Measurements from ENCODE around the gene APBA1. TPM values are rescaled to one million over a fixed set of nuclear protein-coding genes. Genes with fewer than 3 reads are reported as not detected.

Gene APBA1
- total RNA-seq, 4 donors from 2014 or later = 5.8 to 15.7 (median 11.5) TPM

DNA sequence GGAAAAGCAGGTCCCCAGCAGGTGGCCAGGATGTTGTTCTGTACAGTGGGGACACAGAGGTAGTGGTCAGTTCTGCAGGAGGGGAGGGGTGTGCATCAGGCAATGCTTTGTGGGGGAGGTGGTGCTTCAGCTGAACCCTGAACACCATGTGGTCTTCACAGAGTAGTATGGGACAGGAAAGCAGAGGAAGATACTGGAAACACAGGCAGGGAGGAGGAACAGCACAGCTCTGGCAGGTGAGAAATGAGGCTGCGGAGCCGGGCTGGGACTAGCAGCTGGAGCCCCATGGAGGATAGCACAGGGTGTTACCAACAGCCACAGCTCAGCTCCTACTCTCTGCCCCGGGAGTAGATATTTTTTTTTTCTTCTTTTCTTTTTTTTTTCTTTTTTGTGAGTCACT is 185.7 kb downstream of the APBA1 start:
- Histone ChIP-seq H3K27me3 (no peaks in the 10 kb centered on the region), H3K9me3 (no peaks in the 10 kb centered on the region), H3K27ac (no peak overlapping the region), H3K4me1 (no peaks in the 10 kb centered on the region), H3K4me3 (no peak overlapping the region), H3K36me3 (no peaks in the 10 kb centered on the region)
- 84% methylated on average over 3 of the region's 3 CpGs for WGBS
- TF ChIP-seq POLR2AphosphoS5 (IDR thresholded peaks at IDR 0.05) = no peak
- TF ChIP-seq, protein P1, sequence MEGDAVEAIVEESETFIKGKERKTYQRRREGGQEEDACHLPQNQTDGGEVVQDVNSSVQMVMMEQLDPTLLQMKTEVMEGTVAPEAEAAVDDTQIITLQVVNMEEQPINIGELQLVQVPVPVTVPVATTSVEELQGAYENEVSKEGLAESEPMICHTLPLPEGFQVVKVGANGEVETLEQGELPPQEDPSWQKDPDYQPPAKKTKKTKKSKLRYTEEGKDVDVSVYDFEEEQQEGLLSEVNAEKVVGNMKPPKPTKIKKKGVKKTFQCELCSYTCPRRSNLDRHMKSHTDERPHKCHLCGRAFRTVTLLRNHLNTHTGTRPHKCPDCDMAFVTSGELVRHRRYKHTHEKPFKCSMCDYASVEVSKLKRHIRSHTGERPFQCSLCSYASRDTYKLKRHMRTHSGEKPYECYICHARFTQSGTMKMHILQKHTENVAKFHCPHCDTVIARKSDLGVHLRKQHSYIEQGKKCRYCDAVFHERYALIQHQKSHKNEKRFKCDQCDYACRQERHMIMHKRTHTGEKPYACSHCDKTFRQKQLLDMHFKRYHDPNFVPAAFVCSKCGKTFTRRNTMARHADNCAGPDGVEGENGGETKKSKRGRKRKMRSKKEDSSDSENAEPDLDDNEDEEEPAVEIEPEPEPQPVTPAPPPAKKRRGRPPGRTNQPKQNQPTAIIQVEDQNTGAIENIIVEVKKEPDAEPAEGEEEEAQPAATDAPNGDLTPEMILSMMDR (IDR thresholded peaks at IDR 0.05) = no peak
- TF ChIP-seq POLR2A (IDR thresholded peaks at IDR 0.05) = no peak
- no peak for TF ChIP-seq EP300 (IDR thresholded peaks at IDR 0.05)
- DNase-seq (ENCODE audit: low spot score in 2 of 2) = no peak

DNA sequence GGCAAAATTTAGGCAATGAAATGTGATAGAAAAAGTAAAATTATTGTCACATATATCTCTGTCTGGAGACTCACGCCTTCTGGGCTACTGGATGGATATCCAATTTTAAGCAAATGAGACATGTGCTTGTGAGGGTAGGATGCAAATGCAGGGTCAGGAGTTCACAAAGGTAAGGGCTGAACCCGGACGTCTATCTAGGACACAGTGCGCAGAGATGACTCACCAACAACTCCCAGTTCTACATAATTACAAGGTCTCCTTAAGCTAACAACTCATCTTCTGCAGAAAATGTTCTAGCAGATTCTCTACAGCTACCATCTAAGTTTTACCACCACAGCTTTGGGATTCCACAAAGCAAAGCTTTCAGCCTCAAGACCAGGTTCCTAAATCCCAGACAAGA is 186.7 kb downstream of the APBA1 start:
- Histone ChIP-seq H3K27ac (no peak overlapping the region), H3K9me3 (no peaks in the 10 kb centered on the region), H3K4me3 (no peak overlapping the region), H3K36me3 (no peaks in the 10 kb centered on the region), H3K4me1 (no peaks in the 10 kb centered on the region), H3K27me3 (no peaks in the 10 kb centered on the region)
- TF ChIP-seq EP300 (IDR thresholded peaks at IDR 0.05) (no peak), POLR2A (IDR thresholded peaks at IDR 0.05) (no peak)
- 57% methylated on average over 4 of the region's 4 CpGs for WGBS
- DNase-seq (ENCODE audit: low spot score in 2 of 2) = no peak

DNA sequence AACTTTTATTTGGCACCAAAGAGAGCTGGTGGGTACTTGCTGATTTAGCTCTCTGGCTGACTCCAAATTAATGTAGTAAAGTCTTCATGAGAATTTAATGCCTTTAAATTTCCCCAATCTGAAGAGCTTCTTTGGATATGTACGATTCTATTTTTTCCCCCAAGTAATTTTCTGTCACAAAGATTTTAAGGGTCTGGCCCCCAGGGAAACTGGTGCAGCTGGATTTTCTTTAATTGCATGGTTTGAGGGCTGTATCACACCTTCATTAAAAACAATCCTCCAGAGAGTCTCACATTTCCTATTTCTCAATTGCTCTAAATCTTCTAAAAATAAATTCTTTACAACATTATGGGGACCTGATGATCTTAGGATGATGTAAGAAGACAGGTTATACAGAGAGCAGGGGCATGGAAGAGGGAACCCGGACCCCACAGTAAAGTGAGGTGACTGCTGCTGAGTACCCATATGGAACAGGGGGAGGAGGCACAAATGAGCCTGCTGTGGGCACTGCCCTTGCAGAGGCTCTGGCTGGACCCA is 188.2 kb downstream of the APBA1 start:
- Histone ChIP-seq H3K4me3 (no peak overlapping the region), H3K4me1 (no peaks in the 10 kb centered on the region), H3K27me3 (no peaks in the 10 kb centered on the region), H3K9me3 (no peaks in the 10 kb centered on the region), H3K27ac (no peak overlapping the region), H3K36me3 (no peaks in the 10 kb centered on the region)
- DNase-seq (ENCODE audit: low spot score in 2 of 2) = no peak
- 74% methylated on average over 2 of the region's 2 CpGs for WGBS
- no peak for TF ChIP-seq POLR2A (IDR thresholded peaks at IDR 0.05)

DNA sequence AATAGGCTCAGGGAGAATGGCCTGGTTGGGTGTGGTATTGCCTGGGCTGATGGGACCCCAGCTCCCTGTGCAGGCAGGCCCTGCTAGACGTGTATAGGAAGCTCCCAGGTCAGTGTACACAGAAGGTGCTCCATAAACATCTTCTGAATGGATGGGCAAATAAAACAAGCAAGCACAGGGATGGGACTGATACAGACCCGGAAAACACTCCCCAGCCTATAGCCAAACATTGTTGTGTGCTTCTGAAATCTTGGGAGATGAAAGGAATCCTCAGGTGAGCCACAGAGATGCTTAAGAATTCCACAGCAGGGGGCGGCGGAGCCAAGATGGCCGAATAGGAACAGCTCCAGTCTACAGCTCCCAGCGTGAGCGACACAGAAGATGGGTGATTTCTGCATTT is 195.4 kb downstream of the APBA1 start:
- H3K36me3 ChIP-seq = no peaks in the 10 kb centered on the region
- H3K9me3 ChIP-seq = no peaks in the 10 kb centered on the region
- H3K27me3 ChIP-seq = no peaks in the 10 kb centered on the region
- 81% methylated on average over 7 of the region's 7 CpGs for WGBS
- no peak for DNase-seq (ENCODE audit: low spot score in 2 of 2)
- H3K4me1 ChIP-seq = no peaks in the 10 kb centered on the region
- no peak for TF ChIP-seq POLR2AphosphoS5 (IDR thresholded peaks at IDR 0.05)
- TF ChIP-seq, protein P1 (IDR thresholded peaks at IDR 0.05) = no peak
- no peak for TF ChIP-seq POLR2A (IDR thresholded peaks at IDR 0.05)
- TF ChIP-seq EP300 (IDR thresholded peaks at IDR 0.05) = no peak
- no peak overlapping the region for H3K27ac ChIP-seq
- no peak overlapping the region for H3K4me3 ChIP-seq

DNA sequence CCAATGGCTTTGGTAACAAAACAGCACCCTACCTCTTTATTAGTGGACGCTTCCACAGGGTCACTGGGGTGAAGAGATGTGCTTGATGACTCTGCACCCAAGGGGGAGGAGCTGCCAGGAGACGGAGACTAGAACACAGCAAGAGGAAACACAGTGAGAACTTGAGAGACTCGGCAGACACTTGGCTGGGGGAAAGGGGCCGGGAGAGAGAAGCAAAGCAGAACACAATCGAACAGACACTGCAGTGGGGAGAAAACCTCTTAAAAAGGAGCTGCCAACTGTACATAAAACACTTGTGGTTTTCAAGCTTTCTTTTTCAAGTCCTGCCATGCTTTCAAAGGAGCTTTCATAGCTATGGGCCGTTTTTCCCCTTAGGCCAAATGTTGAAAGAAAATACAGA is 196.2 kb downstream of the APBA1 start:
- no peak overlapping the region for H3K27ac ChIP-seq
- no peaks in the 10 kb centered on the region for H3K36me3 ChIP-seq
- WGBS = 64% methylated on average over 6 of the region's 6 CpGs
- H3K27me3 ChIP-seq = no peaks in the 10 kb centered on the region
- no peak for TF ChIP-seq POLR2A (IDR thresholded peaks at IDR 0.05)
- TF ChIP-seq EP300 (IDR thresholded peaks at IDR 0.05) = no peak
- TF ChIP-seq POLR2AphosphoS5 (IDR thresholded peaks at IDR 0.05) = no peak
- TF ChIP-seq, protein P1 (IDR thresholded peaks at IDR 0.05) = no peak
- DNase-seq (ENCODE audit: low spot score in 2 of 2) = no peak
- no peaks in the 10 kb centered on the region for H3K9me3 ChIP-seq
- H3K4me3 ChIP-seq = no peak overlapping the region
- H3K4me1 ChIP-seq = no peaks in the 10 kb centered on the region

DNA sequence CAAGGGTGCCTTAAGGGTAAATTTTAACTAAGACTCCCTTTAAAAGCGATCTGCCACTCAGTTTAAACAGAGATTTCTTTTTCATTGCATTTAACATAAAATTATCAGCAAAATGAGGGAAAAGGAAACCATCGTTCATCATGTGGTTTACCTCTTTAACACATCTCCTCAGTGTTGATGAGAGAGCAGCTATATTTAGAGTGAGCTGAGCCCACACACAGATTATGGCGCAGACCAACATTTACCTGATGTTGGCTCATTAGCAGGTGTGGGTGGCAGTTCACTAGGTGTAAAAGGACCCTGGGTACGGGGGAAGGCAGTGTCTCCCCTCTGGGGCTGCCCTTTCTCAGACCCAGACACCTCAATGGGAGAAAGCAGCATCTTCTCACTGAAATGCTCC is 197.3 kb downstream of the APBA1 start:
- Histone ChIP-seq H3K9me3 (no peaks in the 10 kb centered on the region), H3K27me3 (no peaks in the 10 kb centered on the region), H3K27ac (no peak overlapping the region), H3K4me1 (no peaks in the 10 kb centered on the region), H3K36me3 (no peaks in the 10 kb centered on the region), H3K4me3 (no peak overlapping the region)
- DNase-seq (ENCODE audit: low spot score in 2 of 2) = no peak
- WGBS = 76% methylated on average over 4 of the region's 4 CpGs
- TF ChIP-seq, protein P1 (IDR thresholded peaks at IDR 0.05) = no peak
- TF ChIP-seq POLR2AphosphoS5 (IDR thresholded peaks at IDR 0.05) (no peak), POLR2A (IDR thresholded peaks at IDR 0.05) (no peak), EP300 (IDR thresholded peaks at IDR 0.05) (no peak)

Measured in suprapubic skin (tissue), 4 donors.